H9 (cell line): Measurements from ENCODE around the gene KCNMA1. TPM values are rescaled to one million over a fixed set of nuclear protein-coding genes. Genes with fewer than 3 reads are reported as not detected.

ENCODE experiments used
- DNase-seq: peaks from one replicate; pipeline ENCODE4 v3.0.0-alpha.2; 2017
- H2AFZ ChIP-seq: one replicate; pipeline ENCODE4 v1.6.1; 2013; ENCODE audit warnings: mild to moderate bottlenecking, low read length, control low read depth, moderate library complexity
- H2AK5ac ChIP-seq: 2 replicates; pipeline ENCODE4 v1.6.1; 2013; ENCODE audit warnings: low read length, control low read depth, mixed read lengths; ENCODE audit not compliant: insufficient read length
- H2BK120ac ChIP-seq: one replicate; pipeline ENCODE4 v1.6.1; 2013; ENCODE audit warnings: low read depth, mild to moderate bottlenecking, low read length, control low read depth, inconsistent platforms; ENCODE audit not compliant: poor library complexity, severe bottlenecking
- H2BK12ac ChIP-seq: 2 replicates; pipeline ENCODE4 v1.6.1; 2013; ENCODE audit warnings: low read length, control low read depth, mixed read lengths, low read depth; ENCODE audit not compliant: insufficient read length
- H2BK15ac ChIP-seq: 2 replicates; pipeline ENCODE4 v1.6.1; 2013; ENCODE audit warnings: low read depth, low read length, control low read depth
- H2BK20ac ChIP-seq: one replicate; pipeline ENCODE4 v1.6.1; 2013; ENCODE audit warnings: low read depth, mild to moderate bottlenecking, low read length, control low read depth, inconsistent platforms; ENCODE audit not compliant: poor library complexity, severe bottlenecking
- H2BK5ac ChIP-seq: 2 replicates; pipeline ENCODE4 v1.6.1; 2013; ENCODE audit warnings: low read length, control low read depth, mixed read lengths; ENCODE audit not compliant: insufficient read length
- H3K14ac ChIP-seq: 2 replicates; pipeline ENCODE4 v1.6.1; 2013; ENCODE audit warnings: low read length, control low read depth; ENCODE audit not compliant: insufficient read depth
- H3K18ac ChIP-seq: 2 replicates; pipeline ENCODE4 v1.6.1; 2013; ENCODE audit warnings: low read depth, mild to moderate bottlenecking, mixed read lengths, low read length, control low read depth; ENCODE audit not compliant: insufficient read length
- H3K23ac ChIP-seq: 2 replicates; pipeline ENCODE4 v1.6.1; 2013; ENCODE audit warnings: low read length, control low read depth, mixed read lengths, low read depth; ENCODE audit not compliant: insufficient read length
- H3K23me2 ChIP-seq: 2 replicates; pipeline ENCODE4 v1.6.1; 2013; ENCODE audit warnings: low read depth, mild to moderate bottlenecking, mixed read lengths, low read length, control low read depth; ENCODE audit not compliant: insufficient read length, poor library complexity, severe bottlenecking
- H3K27ac ChIP-seq: 2 replicates; pipeline ENCODE4 v1.5.1; 2013; ENCODE audit warnings: low read length, control low read depth, mixed read lengths, low read depth; ENCODE audit not compliant: insufficient read length
- H3K27me3 ChIP-seq: 2 replicates; pipeline ENCODE4 v1.6.1; 2013; ENCODE audit warnings: low read length, control low read depth, inconsistent platforms; ENCODE audit not compliant: insufficient read depth
- H3K4ac ChIP-seq: 2 replicates; pipeline ENCODE4 v1.6.1; 2013; ENCODE audit warnings: low read depth, mild to moderate bottlenecking, control low read depth, inconsistent platforms, low read length, moderate library complexity
- H3K4me1 ChIP-seq: 2 replicates; pipeline ENCODE4 v1.6.1; 2013; ENCODE audit warnings: low read length, control low read depth, inconsistent platforms; ENCODE audit not compliant: insufficient read depth
- H3K4me2 ChIP-seq: 2 replicates; pipeline ENCODE4 v1.6.1; 2013; ENCODE audit warnings: low read length, control low read depth, mixed read lengths; ENCODE audit not compliant: insufficient read length, insufficient read depth
- H3K56ac ChIP-seq: 2 replicates; pipeline ENCODE4 v1.6.1; 2013; ENCODE audit warnings: low read depth, mild to moderate bottlenecking, mixed read lengths, low read length, control low read depth; ENCODE audit not compliant: insufficient read length
- H3K79me1 ChIP-seq: 2 replicates; pipeline ENCODE4 v1.6.1; 2013; ENCODE audit warnings: low read depth, mild to moderate bottlenecking, moderate library complexity, low read length, control low read depth, inconsistent platforms; ENCODE audit not compliant: insufficient read depth, poor library complexity, severe bottlenecking
- H3K79me2 ChIP-seq: 2 replicates; pipeline ENCODE4 v1.6.1; 2013; ENCODE audit warnings: low read length, control low read depth, inconsistent platforms; ENCODE audit not compliant: insufficient read depth
- H3K9ac ChIP-seq: 2 replicates; pipeline ENCODE4 v1.6.1; 2013; ENCODE audit warnings: low read length, control low read depth, mixed read lengths; ENCODE audit not compliant: insufficient read length; ENCODE audit errors: extremely low read depth
- H3K9me3 ChIP-seq: one replicate; pipeline ENCODE4 v1.6.1; 2013; ENCODE audit warnings: low read depth, low read length, inconsistent platforms; ENCODE audit not compliant: control insufficient read depth
- H3T11ph ChIP-seq: one replicate; pipeline ENCODE4 v1.6.1; 2013; ENCODE audit warnings: mild to moderate bottlenecking, low read length, control low read depth, inconsistent platforms
- H4K20me1 ChIP-seq: one replicate; pipeline ENCODE4 v1.6.1; 2013; ENCODE audit not compliant: control insufficient read depth, insufficient read length, insufficient read depth
- H4K5ac ChIP-seq: 2 replicates; pipeline ENCODE4 v1.6.1; 2013; ENCODE audit warnings: low read depth, mild to moderate bottlenecking, mixed read lengths, low read length, control low read depth; ENCODE audit not compliant: insufficient read length
- H4K8ac ChIP-seq: replicated peaks from 2 replicates; pipeline ENCODE4 v1.6.1; 2013; ENCODE audit warnings: low read length, control low read depth, mixed read lengths, low read depth; ENCODE audit not compliant: insufficient read length
- H4K91ac ChIP-seq: 2 replicates; pipeline ENCODE4 v1.6.1; 2013; ENCODE audit warnings: low read depth, mild to moderate bottlenecking, moderate library complexity, mixed read lengths, low read length, control low read depth; ENCODE audit not compliant: insufficient read length
- H3K27ac Mint-ChIP-seq, 3 experiments: 2 replicates in 2 of 3; 3 replicates in 1 of 3; pipeline ENCODE4 v1.8.0; 2020 to 2021; ENCODE audit warnings: mixed read lengths in 3 of 3, mild to moderate bottlenecking in 1 of 3, moderate library complexity in 1 of 3
- H3K27me3 Mint-ChIP-seq: 2 replicates; pipeline ENCODE4 v1.8.0; 2021; ENCODE audit warnings: low read depth, mild to moderate bottlenecking, moderate library complexity, mixed read lengths
- H3K36me3 Mint-ChIP-seq, 3 experiments: 2 replicates in 2 of 3; 3 replicates in 1 of 3; pipeline ENCODE4 v1.8.0; 2020 to 2021; ENCODE audit warnings: low read depth in 3 of 3, mixed read lengths in 3 of 3; ENCODE audit not compliant: insufficient read depth in 1 of 3
- H3K4me1 Mint-ChIP-seq, 2 experiments: 2 replicates each; pipeline ENCODE4 v1.8.0; 2020; ENCODE audit warnings: mixed read lengths in 2 of 2
- H3K4me3 Mint-ChIP-seq, 2 experiments: 2 replicates in 1 of 2; 3 replicates in 1 of 2; pipeline ENCODE4 v1.8.0; 2020 to 2021; ENCODE audit warnings: mild to moderate bottlenecking in 2 of 2, mixed read lengths in 2 of 2, moderate library complexity in 1 of 2
- H3K9me3 Mint-ChIP-seq, 2 experiments: 2 replicates in 1 of 2; 3 replicates in 1 of 2; pipeline ENCODE4 v1.8.0; 2020; ENCODE audit warnings: mild to moderate bottlenecking in 2 of 2, mixed read lengths in 2 of 2, moderate library complexity in 1 of 2
- CTCF ChIP-seq: fragments of 200-600 bp; sonication (generic); conservative IDR thresholded peaks from 3 replicates; pipeline ENCODE4 v1.8.0; 2021; ENCODE audit warnings: antibody characterized with exemption, mild to moderate bottlenecking
- WGBS: extraction: QIAGEN DNeasy Blood & Tissue Kit; methylation state at CpG from one replicate; pipeline ENCODE4 v1.1.7; 2013; ENCODE audit warnings: missing lambda C conversion rate, low lambda C conversion rate, mixed read lengths; ENCODE audit not compliant: insufficient read length; ENCODE audit errors: extremely low coverage; 5-methylcytosine and 5-hydroxymethylcytosine counted together
- total RNA-seq: library from RNA; stranded (reverse); gene quantifications from 2 replicates; pipeline ENCODE4 v1.2.1, GENCODE V29; 2021

KCNMA1 gene
- total RNA-seq, 1 experiment from 2014 or later = 2.0 TPM

- Histone ChIP-seq H3T11ph (no peak overlapping the region), H3K23ac (no peak overlapping the region), H3K79me1 (no peaks in the 10 kb centered on the region), H2AK5ac (no peak overlapping the region), H3K14ac (no peak overlapping the region), H3K4me2 (no peak overlapping the region), H3K18ac (no peak overlapping the region), H3K4me1 (no peaks in the 10 kb centered on the region; the same call in 1 of the 2 replicates), H3K27me3 (no peaks in the 10 kb centered on the region), H4K5ac (no peak overlapping the region), H3K56ac (no peak overlapping the region), H3K27ac (no peak overlapping the region), H2BK12ac (no peak overlapping the region), H4K91ac (no peak overlapping the region), H2BK120ac (no peak overlapping the region), H4K20me1 (no peaks in the 10 kb centered on the region), H3K9me3 (no peaks in the 10 kb centered on the region), H3K79me2 (no peaks in the 10 kb centered on the region), H4K8ac (no peak overlapping the region), H2BK5ac (no peak overlapping the region), H3K9ac (no peak overlapping the region), H2BK20ac (no peak overlapping the region), H2AFZ (no peak overlapping the region), H3K23me2 (no peaks in the 10 kb centered on the region), H3K4ac (no peak overlapping the region), H2BK15ac (no peak overlapping the region)
- Mint-ChIP-seq H3K27me3 (no peaks in the 10 kb centered on the region), H3K4me3 (no peak overlapping the region), H3K27ac (no peak overlapping the region), H3K36me3 (no peaks in the 10 kb centered on the region), H3K9me3 (no peaks in the 10 kb centered on the region), H3K4me1 (peaks cover 7 to 10% of the 10 kb centered on the region in 2 experiments; a peak in 3 of 4 replicates)
- WGBS = no CpG with 5 or more reads among the region's 7 CpGs
- no peak for TF ChIP-seq CTCF
- no peak for DNase-seq
These were observed 659.7 kb downstream of the KCNMA1 start for GRCh38 chr10:76977901-76978300.
